HG03565 (cell line): Measurements from ENCODE around the gene ALPG.
"Not testable (repeated sequence)": the region's sequence is repeated elsewhere in the genome, so short reads cannot be mapped to it uniquely, and the experiment has no call there.

ENCODE experiments used
- ATAC-seq: cut with Tn5 transposase; IDR thresholded peaks from one replicate; pipeline ENCODE4 v1.9.1; 2021; ENCODE audit warnings: mild to moderate bottlenecking, moderate library complexity; ENCODE audit not compliant: unreplicated experiment

ALPG gene

GRCh38 chr2:232418466-232419244, 12.0 kb downstream of the ALPG start:
- ATAC-seq = no peak

DNA sequence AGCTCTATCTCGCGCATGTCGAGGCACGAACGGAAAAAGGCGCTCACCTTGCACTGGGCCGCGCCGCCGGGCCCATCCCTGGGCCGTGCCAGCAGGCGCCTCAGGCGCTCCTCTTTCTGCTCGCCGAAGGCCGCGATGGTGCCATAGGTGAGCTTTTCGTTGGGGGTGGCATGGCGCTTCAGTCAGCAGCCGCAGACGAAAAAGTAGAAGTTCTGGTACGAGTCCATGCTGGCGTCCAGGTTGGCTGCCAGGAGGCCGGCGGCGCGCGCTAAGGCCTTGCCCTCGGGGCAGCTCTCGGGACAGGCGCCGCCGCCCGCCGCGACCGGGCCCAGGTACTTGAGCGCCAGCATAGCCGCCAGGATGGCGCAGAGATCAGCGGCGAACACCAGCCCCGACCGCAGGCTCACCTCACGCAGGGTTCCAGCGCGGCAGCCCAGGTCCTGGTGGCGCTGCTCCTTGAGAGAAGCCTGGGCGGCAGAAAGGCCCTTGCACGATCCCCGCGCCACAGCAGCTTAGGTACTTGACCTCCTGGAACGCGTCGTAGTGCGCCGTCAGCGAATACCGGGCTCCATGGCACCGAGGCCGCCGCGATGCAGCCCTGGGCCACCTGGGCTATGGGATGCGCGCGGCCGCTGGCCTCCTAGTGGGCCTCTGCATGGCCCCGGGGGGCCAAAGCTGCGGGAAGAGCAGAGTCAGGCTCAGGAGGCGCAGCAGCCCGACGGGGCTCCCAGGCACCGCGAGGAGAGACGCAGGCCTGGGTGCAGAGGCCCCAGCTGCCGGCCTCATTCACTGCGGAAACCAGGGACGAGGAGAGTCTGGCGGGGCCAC, 12.8 kb downstream of the ALPG start:
- ATAC-seq = no peak

- no peak for ATAC-seq
These were observed 13.4 kb downstream of the ALPG start for GRCh38 chr2:232420073-232420454.

GRCh38 chr2:232420463-232421188, 14.0 kb downstream of the ALPG start:
- ATAC-seq = no peak

DNA sequence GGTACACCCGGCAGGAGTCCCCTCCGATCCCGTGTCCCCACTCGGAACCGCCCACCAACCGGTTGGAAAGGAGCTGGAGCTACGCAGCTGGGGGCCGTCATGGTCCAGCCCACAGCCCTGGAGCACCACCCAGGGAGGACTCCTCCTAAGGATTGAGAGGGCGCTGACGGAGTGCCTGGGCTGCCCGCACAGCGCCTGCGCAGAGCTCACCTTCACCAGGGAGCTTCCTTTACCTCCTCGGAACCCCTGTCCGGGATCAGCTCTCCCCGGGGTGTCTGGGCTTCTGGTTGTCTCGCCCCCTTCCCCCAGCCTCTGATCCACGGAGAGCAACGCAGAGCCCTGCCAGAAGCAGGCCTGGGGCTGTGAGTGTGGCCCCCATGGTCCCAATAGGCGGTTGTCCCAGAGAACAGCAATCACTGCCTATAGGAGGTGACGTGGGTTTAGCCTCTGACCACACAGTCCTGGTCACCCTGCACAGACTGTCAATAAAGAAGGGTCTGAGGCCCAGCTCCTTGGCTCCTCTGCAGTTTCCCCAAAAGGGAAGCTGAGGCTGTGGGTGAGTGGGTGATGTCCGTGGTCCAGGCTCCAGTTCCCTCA, 14.6 kb downstream of the ALPG start:
- ATAC-seq = no peak

DNA sequence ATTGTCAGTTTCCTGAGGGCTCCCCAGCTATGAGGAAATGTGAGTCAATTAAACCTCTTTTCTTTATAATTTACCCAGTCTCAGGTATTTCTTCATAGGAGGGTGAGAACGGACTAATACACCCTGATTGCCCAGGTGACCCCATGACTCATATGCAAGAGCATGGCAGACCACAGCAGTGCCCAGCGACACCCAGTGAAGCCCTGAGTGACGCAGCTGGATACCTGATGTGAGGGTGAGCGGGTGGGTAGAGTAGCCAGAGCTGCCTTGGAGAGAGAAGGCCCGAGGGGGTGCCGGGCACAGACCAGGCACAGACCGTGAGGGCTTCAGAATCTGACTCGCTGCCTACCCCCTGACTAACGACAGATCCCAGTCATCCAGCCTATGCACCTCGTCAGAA, 15.4 kb downstream of the ALPG start:
- ATAC-seq = no peak

DNA sequence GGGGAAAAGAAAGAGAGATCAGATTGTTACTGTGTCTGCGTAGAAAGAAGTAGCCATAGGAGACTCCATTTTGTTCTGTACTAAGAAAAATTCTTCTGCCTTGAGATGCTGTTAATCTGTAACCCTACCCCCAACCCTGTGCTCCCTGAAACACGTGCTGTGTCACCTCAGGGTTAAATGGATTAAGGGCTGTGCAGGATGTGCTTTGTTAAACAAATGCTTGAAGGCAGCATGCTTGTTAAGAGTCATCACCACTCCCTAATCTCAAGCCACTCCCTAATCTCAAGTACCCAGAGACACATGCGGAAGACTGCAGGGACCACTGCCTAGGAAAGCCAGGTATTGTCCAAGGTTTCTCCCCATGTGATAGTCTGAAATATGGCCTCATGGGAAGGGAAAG, 16.4 kb downstream of the ALPG start:
- not testable (repeated sequence) for ATAC-seq

DNA sequence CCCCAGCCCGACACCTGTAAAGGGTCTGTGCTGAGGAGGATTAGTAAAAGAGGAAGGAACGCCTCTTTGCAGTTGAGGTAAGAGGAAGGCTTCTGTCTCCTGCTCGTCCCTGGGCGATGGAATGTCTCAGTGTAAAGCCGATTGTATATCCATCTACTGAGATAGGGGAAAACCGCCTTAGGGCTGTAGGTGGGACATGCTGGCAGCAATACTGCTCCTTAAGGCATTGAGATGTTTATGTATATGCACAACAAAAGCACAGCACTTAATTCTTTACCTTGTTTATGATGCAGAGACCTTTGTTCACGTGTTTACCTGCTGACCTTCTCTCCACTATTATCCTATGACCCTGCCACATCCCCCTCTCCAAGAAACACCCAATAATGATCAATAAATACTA, 16.8 kb downstream of the ALPG start:
- ATAC-seq = not testable (repeated sequence)

GRCh38 chr2:232431705-232432590, 25.3 kb downstream of the ALPG start:
- ATAC-seq = no peak

- ATAC-seq = no peak
These were observed 26.0 kb downstream of the ALPG start for GRCh38 chr2:232432598-232433184.

- ATAC-seq = not testable (repeated sequence)
These were observed 27.0 kb downstream of the ALPG start for GRCh38 chr2:232433622-232434021.

DNA sequence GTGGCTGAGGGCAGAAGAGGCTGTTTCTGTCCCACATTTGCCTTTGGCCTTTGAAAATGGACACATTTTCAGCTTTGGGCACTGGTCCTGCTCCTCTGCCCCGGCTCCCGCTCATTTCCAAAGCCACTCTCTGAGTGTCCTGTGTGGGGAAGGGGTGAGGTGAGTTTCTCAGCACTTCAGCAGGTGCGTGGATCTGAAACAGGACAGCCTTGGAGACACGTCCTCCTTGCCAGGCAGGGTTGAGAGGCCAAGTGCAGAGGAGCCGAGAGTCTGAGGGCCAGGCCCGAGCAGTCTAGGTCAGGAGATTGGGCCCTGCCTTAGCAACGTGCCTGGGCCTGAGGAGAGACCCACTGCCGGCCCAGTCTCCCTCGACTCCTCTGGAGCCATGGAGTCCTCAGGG, 27.4 kb downstream of the ALPG start:
- ATAC-seq = no peak

- no peak for ATAC-seq
These were observed 28.1 kb downstream of the ALPG start for GRCh38 chr2:232434563-232435374.

- ATAC-seq = no peak
These were observed 28.7 kb downstream of the ALPG start for GRCh38 chr2:232435375-232435648.

DNA sequence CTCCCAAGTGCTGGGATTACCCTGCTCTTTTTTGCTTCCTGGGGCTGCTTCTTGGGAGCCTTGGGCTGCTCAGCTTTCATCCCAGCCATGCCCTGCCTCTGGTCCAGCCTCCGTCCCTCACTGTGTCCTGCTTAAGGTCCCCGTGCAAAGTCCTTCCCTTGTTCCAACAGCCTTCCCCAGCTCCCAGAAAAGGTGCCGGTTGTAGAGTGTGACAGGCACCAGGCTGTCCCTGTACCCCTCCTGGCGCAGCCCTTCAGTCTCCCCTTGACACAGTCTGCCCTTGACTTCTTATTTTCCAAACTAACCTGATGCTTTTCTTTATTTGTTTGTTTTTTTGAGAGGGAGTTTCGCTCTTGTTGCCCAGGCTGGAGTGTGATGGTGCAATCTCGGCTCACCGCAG, 29.2 kb downstream of the ALPG start:
- ATAC-seq = no peak

GRCh38 chr2:232436381-232437194, 29.9 kb downstream of the ALPG start:
- no peak for ATAC-seq

- no peak for ATAC-seq
These were observed 30.5 kb downstream of the ALPG start for GRCh38 chr2:232437195-232437571.

GRCh38 chr2:232438091-232438490, 31.4 kb downstream of the ALPG start:
- no peak for ATAC-seq
